NCI-H1694 (cell line): ENCODE measurements around the gene CBL.

Experiments
- DNase-seq: peaks from one replicate; lab custom pipeline; 2025; lab: John Stamatoyannopoulos, UW

Gene CBL

DNA sequence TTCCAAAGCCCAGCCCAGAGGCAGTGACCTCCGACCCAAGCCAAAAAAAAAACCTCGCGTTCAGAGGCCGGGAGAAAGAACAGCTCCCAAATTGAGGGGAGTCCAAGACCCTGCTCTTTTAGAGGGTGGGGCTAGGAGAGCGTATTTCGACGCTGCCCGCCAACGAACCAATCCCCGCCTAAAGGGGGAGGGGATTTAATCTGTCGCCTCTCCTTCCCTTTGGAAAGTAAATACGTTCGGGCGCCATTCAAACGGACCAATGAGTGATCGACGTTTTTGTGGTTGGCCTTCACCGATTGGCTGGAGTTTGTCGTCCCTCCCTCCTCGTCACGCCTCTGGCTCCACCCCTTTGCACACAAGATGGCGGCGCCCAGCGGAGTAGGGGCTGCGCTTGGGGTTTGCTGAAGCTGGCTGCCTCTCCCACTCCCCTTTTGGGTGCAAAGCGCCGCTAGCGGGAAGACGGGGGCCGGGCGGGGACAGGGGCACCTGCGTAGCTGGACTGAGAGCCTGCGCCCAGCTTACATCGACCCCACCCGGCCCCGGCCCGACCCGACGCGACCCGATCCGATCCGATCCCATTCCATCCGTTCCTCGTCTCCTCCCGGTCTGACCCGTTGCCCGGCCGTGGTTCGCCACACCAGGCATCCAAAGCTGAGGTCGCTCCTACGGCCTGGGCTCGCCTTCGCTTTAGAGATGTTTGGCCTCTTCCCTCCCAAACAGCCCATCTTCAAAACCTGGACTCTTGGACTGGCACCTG is 128.2 kb downstream of the CBL start, which contains the start of gene RNF26:
Gene RNF26, plus strand, starts transcription at position 354 of the 757 bp plus-strand sequence. CDS start 596 bp downstream, outside the sequence.
- peak; percentile 87 for DNase-seq

DNA sequence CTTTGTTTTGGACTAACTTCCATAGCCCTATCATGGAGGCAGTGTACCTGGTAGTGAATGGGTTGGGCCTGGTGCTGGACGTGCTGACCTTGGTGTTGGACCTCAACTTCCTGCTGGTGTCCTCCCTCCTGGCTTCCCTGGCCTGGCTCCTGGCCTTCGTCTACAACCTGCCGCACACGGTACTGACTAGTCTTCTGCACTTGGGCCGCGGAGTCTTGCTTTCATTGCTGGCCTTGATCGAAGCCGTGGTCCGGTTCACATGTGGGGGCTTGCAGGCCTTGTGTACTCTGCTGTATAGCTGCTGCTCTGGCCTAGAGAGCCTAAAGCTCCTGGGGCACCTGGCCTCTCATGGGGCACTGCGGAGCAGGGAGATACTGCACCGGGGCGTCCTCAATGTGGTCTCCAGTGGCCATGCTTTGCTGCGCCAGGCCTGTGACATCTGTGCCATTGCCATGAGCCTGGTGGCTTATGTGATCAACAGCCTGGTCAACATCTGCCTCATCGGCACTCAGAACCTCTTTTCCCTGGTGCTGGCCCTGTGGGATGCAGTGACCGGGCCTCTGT is 129.0 kb downstream of the CBL start:
- no peak for DNase-seq

DNA sequence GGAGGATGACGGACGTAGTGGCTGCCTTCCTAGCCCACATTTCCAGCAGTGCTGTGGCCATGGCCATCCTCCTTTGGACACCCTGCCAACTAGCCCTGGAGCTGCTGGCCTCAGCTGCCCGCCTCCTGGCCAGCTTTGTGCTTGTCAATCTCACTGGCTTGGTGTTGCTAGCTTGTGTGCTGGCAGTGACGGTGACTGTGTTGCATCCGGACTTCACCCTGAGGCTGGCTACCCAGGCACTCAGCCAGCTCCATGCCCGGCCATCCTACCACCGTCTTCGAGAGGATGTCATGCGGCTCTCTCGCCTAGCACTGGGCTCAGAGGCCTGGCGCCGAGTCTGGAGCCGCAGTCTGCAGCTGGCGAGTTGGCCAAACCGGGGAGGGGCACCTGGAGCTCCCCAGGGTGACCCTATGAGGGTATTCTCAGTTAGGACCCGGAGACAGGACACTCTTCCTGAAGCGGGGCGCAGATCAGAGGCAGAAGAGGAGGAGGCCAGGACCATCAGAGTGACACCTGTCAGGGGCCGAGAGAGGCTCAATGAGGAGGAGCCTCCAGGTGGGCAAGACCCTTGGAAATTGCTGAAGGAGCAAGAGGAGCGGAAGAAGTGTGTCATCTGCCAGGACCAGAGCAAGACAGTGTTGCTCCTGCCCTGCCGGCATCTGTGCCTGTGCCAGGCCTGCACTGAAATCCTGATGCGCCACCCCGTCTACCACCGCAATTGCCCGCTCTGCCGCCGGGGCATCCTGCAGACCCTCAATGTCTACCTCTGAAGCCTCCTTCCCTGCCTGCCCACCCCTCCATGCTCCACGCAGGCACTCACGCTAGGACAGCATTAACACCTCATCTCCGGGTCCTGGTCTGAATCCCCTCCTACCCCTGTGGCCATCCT is 129.8 kb downstream of the CBL start:
- DNase-seq, result no peak

DNA sequence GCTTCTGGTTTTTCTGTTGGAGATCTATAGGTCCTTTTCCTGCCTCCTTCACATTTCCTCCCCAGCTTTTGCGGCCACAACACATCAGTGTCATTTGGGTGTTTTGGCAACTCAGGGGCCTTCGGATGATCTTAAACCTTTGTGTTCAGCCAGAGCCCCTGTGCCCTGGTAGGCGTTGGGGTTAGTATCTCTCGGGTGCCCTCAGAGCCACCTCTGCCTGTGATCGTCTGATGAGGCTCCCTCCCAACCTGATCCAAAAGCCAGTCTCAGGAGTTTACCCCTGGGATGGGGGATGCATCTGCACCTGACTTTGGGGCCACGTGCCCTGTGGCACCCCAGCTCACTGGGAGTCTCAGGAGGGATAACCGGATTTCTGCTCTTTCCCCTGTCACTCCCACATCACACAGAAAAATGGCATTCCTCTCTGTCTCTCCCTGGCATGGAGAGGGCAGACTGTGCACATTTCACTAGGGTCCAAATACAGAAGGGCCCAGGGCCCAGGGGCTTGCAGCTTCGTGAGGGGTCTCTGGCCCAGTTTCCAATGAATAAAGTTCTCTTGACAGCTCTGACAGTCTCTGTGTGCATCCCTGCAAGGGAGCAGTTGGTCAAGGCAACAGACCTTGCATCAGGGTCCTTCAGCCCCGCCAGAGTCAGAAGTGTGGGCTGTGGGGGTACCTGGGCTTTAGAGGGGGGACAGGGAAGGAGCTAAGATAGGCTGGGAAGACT is 130.8 kb downstream of the CBL start:
- DNase-seq, result no peak

DNA sequence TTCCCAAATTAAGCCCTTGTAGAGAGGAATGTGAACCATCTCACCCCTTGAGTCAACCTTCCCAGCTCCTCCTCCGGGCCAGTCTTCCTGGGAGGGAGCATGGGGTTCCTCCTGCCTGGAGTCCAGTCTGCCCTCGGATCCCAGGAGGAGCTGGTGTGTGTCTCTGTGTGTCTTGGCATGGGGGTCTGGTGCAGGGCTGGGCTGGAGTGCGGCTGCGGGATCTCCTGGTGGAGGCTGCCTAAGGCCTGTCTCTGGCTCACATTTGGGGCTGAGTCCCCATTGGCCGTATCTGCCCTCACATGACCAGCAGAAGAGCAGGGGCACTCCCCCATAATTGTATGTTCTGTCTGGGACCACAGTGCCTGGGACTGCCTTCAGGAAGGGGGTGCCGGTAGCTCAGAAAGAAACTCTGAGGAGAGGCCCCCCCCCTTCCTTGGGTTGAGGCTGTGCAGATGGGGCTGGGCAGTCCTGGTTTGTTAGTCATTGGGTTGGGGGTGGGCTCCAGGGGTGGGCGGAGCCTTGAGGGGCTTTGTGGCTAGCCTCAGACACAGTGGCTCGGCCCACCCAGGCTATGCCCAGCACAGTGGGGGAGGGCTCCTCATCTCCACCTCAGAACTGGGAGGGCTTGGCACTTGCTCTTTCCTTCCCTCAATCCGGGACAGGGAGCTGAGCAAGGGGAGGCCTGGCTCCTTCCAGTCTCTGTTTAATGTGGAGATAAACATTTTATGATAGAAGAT is 131.6 kb downstream of the CBL start:
- DNase-seq, result no peak

DNA sequence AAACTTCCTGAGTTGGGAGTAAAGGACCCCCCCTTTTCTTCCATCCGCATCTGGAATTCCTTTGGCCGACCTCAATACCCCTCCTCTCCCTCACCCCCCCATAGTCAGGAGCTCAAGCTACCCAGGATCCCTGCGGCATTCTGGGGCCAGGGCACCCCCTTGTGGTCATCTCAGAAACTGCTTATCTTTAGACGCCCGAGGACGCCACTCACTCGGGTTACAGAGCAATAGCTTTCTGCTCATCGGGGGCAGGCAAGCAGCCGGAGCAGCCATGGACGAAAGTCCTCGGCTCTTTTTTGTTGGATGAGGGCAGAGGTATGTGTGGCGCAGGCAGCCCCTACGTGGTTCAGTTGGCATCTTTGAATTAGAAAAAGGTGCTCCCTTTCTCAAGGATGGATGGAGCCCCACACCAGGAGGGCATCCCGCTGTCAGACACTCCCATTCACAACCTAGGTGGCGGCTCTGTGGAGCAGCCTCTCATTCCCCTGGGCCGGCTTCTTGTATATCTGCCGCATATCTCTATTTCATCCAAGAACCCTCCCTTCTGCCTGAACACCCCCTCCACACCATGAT is 132.3 kb downstream of the CBL start:
- no peak for DNase-seq

DNA sequence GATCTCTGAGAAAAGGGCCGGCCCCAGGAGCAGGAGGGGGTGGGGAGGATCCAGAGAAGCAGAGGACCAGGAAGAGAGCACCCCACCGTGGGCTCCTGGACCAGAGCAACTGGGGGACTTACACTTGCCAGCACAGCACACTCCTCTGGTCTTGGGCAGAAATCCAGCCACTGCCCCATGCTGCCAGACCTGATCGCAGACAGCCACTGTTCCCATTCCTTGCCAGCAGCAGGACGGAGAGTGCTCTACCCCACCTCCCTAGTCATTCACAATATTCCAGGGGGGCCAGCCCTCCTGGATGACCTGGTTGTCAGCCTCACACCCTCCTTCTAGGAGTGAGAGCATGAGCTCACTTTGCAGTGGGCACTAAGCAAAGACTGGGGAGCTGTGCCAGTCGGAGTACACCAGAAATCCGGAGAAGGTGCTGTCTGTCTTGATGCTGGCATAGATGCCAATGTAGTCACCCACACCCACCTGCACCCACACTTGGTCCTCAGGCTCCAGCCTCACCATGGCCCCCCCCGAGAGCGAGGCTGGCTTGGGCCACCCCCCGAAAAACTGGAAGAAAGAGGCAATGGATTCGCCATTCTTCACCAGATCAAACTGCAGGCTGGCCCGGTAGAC is 132.9 kb downstream of the CBL start:
- DNase-seq, result no peak

DNA sequence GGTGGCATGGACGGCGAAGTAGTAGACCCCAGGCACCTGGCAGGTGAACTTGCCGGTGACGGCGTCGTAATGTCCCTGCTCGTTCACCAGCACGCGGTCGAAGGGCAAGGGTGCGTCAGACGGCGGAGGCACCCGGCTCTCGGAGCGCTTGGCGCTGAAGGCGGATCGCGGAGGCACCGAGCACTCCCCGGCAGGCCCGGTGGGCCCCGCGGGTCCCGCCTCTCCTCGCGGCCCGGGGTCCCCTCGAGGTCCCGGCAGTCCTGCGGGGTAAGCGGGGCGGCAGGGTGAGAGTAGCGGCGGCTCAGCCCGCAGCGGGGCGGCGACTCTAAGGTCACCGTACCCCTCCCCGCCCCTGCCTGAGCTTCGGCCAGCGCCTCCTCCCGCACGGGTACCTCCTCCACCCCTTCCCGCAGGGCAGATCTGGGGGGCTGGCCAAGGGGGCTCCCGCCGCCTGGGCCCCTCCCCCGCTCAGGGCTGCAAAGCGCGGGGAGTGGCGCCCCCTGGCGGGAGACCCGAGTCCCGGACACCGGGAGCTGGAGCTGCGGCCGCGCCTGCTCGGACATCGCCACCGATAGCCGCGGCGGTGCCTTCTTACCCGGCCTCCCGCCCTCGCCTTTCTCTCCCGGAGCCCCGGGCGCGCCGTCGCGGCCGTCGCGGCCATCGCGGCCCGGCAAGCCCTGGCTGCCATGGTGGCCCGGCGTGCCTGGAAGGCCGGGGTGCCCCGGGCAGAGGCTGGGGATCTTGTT is 133.6 kb downstream of the CBL start:
- DNase-seq, result no peak

DNA sequence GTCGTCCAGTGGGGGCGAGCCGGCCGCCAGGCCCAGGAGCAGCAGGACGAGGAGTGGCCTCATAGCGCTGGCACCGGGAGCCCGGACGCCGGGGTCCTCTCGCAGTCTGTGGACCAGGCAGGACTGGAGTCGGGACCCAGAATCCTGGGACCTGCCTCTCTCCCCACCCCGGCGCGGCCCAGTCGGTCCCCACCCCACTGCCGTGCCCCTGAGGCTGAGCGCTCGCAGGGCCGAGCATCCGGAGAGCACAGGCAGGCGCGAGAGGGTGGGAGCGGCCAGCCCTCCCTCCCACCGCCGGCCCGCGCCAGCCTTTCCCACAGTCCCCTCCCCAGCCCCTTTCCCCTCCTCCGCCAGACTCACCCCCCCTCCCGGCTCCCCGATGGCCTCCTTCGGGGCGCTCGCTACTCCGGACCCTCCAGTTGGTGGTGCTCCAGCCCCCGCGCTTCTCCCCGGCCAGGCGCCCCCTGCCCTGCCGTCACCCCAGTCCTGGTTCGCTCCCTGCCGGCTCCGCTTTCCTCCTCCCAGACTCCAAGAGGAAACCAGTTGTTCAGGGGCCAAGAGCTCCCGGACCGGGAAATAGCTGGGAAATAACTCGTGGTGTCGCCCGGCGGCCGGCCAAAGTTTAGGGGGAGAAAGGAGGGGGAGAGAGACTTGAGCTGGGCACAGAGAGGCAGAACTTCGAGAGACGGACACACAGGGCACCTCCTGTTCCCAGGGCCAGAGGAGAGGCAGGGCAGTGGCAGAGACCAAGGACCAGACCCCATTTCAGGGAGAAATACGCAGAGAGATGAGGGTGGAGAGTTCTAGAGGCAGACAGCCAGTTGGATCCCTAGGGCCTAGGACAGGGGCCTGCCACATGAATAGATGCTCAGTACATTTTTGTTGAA is 134.4 kb downstream of the CBL start, which contains the start of gene C1QTNF5:
Gene C1QTNF5, minus strand, starts transcription at position 549 of the 887 bp plus-strand sequence. Its CDS starts 486 bp downstream, at position 63.
- DNase-seq, result no peak

DNA sequence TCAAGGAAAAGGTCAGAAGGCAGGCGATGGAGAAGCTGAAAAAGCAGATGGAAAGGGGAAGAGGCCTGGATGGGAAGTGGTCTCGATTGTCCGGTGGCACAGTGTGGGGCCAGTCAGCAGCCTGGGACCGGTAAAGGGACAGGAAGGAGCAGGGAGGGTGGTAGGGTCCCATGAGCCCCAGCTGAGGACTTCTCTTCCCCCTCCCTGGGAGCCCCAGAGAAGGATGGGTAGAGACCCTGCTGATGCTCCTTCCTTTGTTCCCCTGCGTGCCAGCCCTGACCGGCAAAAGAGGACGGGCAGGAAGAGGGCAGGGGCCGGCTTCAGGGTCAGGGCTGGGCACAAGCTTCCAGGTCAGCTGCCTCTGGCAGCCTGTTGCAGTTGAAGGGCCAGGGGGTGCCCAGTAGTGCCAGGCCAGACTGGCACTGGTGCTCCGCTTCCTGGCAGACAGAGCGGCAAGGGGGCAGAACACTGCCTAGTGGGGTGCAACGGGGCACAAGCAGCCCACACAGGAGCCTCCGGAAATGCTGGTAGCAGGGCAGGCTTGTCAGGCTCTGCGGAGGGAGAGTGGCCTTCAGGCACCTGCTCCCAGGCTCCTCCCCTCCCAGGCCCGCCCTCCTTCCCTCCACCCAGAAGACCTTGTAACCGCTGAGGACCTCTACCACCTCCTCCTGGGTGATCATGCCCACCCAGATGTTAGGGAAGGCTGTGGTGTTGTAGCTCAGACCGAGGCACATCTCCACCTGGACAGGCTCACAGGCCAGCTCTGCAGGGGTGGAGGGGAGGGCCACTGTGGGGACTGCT is 135.3 kb downstream of the CBL start:
- DNase-seq, result no peak

DNA sequence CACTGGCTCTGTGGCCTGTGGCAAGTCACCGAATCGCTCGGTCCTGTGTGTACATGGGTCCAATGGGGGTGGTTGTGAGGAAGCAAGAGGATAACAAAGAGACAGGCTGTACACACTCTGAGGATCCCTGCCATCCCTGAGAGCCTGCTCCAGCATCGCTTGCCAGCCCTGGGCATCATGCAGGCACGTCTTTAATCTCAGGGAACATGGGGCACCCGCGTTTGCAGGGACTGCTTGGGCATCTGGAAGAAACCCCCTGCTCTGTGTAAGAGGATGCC is 135.8 kb downstream of the CBL start:
- DNase-seq, result no peak

DNA sequence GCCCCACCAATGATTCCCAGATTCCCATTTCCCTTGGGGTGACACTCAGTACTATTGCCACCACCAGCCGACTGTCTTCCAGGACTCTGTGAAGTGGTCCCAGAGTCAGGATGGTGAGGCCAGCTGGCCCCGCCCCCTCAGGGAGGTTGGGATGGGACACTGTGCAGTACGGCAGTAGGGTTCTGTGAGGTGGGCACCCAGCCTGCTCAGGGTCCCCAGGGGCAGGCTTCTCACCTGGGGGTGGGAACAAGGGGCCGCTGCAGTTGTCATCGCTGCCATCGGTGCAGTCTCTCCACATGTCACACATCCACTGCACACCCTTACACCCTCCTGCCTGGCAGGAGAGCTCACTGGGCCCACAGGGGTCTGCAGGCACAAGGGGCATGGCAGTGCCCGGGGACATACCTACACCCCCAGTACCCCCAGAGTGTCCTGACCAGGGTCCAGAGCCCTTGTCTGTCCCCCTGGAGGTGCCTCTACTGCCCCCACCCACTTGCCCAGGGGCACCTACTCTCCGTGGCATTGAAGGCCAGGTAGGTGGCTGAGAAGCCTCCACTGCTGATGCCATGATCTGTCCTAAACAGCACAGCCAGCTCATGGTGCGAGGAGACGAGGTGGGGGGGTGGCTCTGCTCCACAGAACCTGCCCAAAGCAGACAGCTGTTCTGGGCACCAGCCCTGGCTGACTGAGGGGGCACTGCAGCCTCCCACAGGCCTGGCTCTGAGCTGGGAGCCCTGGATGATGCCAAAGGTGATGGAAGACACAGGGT is 136.4 kb downstream of the CBL start:
- DNase-seq, result no peak

DNA sequence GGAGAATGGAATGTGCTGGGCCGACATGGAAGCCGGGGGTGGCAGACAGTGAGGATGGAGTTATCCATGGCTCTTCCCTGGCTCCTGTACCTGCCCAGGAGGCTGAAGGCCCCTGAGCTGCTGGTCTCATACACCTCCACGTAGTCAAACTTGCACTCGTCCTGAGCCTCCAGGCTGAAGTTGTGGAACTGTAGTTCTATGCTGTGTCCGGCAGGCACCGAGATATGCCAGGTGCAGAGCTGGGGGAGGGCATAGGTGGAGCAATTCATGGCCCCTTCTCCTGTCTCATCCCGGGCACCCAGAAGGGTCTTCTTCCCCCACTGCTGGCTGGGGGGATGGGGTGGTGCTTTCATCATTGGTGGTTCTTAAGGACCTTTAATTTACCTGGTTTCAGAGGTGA is 137.6 kb downstream of the CBL start:
- no peak for DNase-seq

DNA sequence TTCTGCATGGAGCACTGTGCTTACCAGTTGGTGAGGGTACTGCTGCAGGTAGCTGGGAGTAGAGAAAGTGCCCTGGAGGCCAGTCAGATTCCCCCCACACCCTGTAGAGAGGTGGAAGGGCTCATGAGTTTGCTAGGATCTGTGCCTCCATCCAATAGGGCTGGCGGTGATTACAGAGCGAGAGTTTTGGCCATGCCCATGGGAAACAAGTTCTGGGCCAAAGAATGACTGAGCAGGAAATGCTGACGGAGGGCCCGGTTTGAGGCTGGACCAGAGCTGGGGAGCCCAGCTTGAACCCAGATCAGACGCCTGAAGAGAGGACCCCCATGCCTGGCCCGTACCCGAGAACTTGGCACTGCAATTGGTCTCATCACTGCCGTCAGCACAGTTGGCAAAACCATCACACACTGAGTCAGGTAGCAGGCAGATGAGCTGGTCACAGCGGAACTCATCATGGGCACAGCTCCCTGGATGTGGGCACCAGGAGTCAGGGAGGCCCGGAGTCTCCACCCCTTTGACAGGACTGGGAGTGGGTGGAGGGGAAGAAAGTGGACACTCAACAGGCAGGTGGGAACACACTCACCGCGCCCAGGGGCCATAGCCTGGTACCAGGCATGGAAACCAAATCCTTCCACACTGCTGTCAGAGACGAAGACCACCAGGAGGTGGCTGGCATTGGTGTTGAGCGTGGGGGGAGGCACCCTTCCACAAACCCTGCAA is 138.3 kb downstream of the CBL start:
- no peak for DNase-seq

DNA sequence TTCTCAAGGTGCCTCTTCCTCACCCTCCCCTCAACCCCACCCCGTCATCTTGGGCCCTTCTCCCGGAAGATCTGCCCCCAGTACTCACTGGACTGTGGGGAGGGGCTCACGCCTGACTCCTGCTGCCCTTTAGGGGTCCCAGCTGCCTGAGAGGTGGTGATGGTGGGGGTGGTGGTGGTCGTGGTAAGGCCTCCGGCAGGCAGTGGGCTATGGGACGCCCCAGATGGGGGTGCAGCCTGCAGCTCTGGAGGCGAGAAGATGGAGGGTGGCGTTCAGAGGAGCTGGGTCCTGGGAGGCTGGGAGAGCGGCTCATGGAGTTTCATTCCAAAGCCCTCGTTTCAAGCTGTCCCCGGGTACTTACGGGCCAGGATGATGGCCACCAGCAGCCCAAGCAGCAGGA is 139.5 kb downstream of the CBL start:
- DNase-seq, result no peak

DNA sequence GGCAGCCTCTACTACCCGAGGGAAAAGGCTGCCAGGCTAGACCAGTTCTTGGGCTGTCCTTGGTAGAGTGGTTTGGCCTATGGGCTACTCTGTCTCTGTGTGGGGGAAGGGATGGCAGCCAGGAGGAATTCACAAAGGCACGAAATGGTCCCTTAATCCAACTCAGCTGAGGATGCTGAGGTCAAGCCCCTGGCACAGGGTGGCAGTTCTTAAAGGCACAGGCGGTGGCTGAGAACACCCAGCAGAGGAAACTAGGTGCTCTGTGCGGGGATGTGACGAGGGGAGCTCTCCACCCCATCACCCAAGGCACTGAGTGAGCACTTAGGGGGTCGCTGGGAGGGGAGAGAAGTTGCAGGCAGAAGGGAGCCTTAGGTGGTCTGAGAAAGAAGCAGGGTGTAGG is 140.5 kb downstream of the CBL start, which contains the start of gene MFRP:
Gene MFRP, minus strand, starts transcription at position 101 of the 400 bp plus-strand sequence. CDS start 192 bp downstream, outside the sequence.
- no peak for DNase-seq

DNA sequence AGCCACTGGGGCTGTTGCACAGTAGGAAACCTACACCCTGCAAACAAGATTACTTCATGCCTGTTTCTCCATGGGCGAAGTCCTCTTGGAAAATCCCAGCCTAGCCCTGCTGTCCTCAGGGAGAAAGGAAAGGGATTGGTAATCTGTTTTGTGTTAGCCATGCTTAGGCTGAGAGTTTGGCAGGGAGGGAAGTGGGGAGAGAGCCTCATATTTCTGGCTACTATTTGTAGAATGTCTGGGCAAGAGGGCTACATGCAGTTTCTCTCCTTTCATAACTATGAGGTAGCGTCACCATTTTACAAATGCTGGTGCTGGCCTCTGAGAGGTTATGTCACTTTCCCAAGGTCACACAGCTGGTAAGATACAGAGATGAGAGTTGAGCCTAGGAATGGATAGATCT is 141.1 kb downstream of the CBL start:
- no peak for DNase-seq
